ENCODE data around the gene GALNT18.

- TF ChIP-seq CTCF (IDR thresholded peaks at IDR 0.05) (no peak), POLR2A (IDR thresholded peaks at IDR 0.05) (no peak)
Measured at GRCh38 chr11:11620921-11621572, 758 bp downstream of the GALNT18 start.
